BLaER1 treated with 17β-estradiol and CSF1 and Interleukin-3, amounts not matched to agents 10 nM and 100 nM (cell line): ENCODE results near the gene SH3PXD2A.

Experiments used
- H3K27ac ChIP-seq, 11 experiments: shearing (Covaris generic); formaldehyde crosslinking; 2 replicates each; pipeline ENCODE4 v1.8.1; 2022
- H3K27me3 ChIP-seq, 11 experiments: shearing (Covaris generic); formaldehyde crosslinking; 2 replicates each; pipeline ENCODE4 v1.8.1; 2022
- H3K36me3 ChIP-seq, 11 experiments: shearing (Covaris generic); formaldehyde crosslinking; 2 replicates each; pipeline ENCODE4 v1.8.1; 2022
- H3K4me1 ChIP-seq, 10 experiments: shearing (Covaris generic); formaldehyde crosslinking; 2 replicates each; pipeline ENCODE4 v1.8.1; 2022
- H3K4me2 ChIP-seq, 11 experiments: shearing (Covaris generic); formaldehyde crosslinking; 2 replicates each; pipeline ENCODE4 v1.8.1; 2022
- H3K4me3 ChIP-seq, 10 experiments: shearing (Covaris generic); formaldehyde crosslinking; 2 replicates each; pipeline ENCODE4 v1.8.1; 2022
- H3K9ac ChIP-seq, 11 experiments: shearing (Covaris generic); formaldehyde crosslinking; 2 replicates each; pipeline ENCODE4 v1.8.1; 2022
- H3K9me3 ChIP-seq, 11 experiments: shearing (Covaris generic); formaldehyde crosslinking; replicated peaks in 1 of 11; 2 replicates each; pipeline ENCODE4 v1.8.1; 2022
- H4K20me1 ChIP-seq, 11 experiments: shearing (Covaris generic); formaldehyde crosslinking; 2 replicates each; pipeline ENCODE4 v1.8.1; 2022
- Cebpa-rat ChIP-seq, 11 experiments: shearing (Covaris generic); IDR thresholded peaks; 2 replicates each; pipeline ENCODE4 v1.8.1; 2022

SH3PXD2A gene

GRCh38 chr10:103717341-103718246 lies 137.8 kb downstream of the SH3PXD2A start:
- no peak for TF ChIP-seq Cebpa-rat (IDR thresholded peaks at IDR 0.05)
- H3K4me3 ChIP-seq, result no peak overlapping the region
- no peaks in the 10 kb centered on the region for H3K27me3 ChIP-seq
- no peaks in the 10 kb centered on the region for H3K9me3 ChIP-seq
- H3K4me2 ChIP-seq, result no peak overlapping the region
- peaks cover 12 to 66% (median 40%) of the 10 kb centered on the region in 11 experiments; a peak in 18 of 22 replicates for H4K20me1 ChIP-seq
- H3K27ac ChIP-seq, result peak overlapping the region in 1 of 11 experiments; percentile 31; a peak in 1 of 22 replicates
- peaks cover 55 to 92% (median 66%) of the 10 kb centered on the region in 11 experiments for H3K36me3 ChIP-seq
- peaks cover 0 to 28% (median 18%) of the 10 kb centered on the region in 10 experiments; a peak in 13 of 20 replicates for H3K4me1 ChIP-seq
- H3K9ac ChIP-seq, result no peak overlapping the region; a peak in 1 of 22 replicates

- Histone ChIP-seq H3K27ac (peak overlapping the region in 4 of 11 experiments; percentile 3 to 43 (median 8); a peak in 3 of 22 replicates), H3K4me3 (no peak overlapping the region), H3K9ac (peak overlapping the region in 2 of 11 experiments; percentile 23 to 27; a peak in 4 of 22 replicates), H3K27me3 (no peaks in the 10 kb centered on the region), H3K9me3 (no peaks in the 10 kb centered on the region), H3K4me1 (peaks cover 0 to 34% (median 22%) of the 10 kb centered on the region in 10 experiments; a peak in 14 of 20 replicates), H4K20me1 (peaks cover 17 to 72% (median 49%) of the 10 kb centered on the region in 11 experiments; a peak in 18 of 22 replicates), H3K4me2 (no peak overlapping the region), H3K36me3 (peaks cover 48 to 92% (median 63%) of the 10 kb centered on the region in 11 experiments)
- no peak for TF ChIP-seq Cebpa-rat (IDR thresholded peaks at IDR 0.05)
These were observed 138.9 kb downstream of the SH3PXD2A start for GRCh38 chr10:103716206-103717160.

GRCh38 chr10:103715430-103715829 lies 139.9 kb downstream of the SH3PXD2A start:
- peak overlapping the region in 2 of 11 experiments; percentile 12 to 43; a peak in 4 of 22 replicates for H3K27ac ChIP-seq
- no peaks in the 10 kb centered on the region for H3K9me3 ChIP-seq
- H3K4me2 ChIP-seq, result no peak overlapping the region
- no peak overlapping the region for H3K4me3 ChIP-seq
- peaks cover 0 to 34% (median 22%) of the 10 kb centered on the region in 10 experiments; a peak in 14 of 20 replicates for H3K4me1 ChIP-seq
- H4K20me1 ChIP-seq, result peaks cover 17 to 64% (median 52%) of the 10 kb centered on the region in 11 experiments; a peak in 18 of 22 replicates
- peak overlapping the region in 2 of 11 experiments; percentile 4 to 23; a peak in 1 of 22 replicates for H3K9ac ChIP-seq
- no peak for TF ChIP-seq Cebpa-rat (IDR thresholded peaks at IDR 0.05)
- no peaks in the 10 kb centered on the region for H3K27me3 ChIP-seq
- peaks cover 43 to 92% (median 63%) of the 10 kb centered on the region in 11 experiments for H3K36me3 ChIP-seq

GRCh38 chr10:103714232-103714891 lies 141.0 kb downstream of the SH3PXD2A start:
- Histone ChIP-seq H3K4me1 (peaks cover 5 to 39% (median 27%) of the 10 kb centered on the region in 10 experiments; a peak in 15 of 20 replicates), H3K4me2 (peak overlapping the region in 1 of 11 experiments; percentile 3; a peak in 2 of 22 replicates), H3K9me3 (no peaks in the 10 kb centered on the region), H3K36me3 (peaks cover 39 to 91% (median 56%) of the 10 kb centered on the region in 11 experiments), H4K20me1 (peaks cover 20 to 65% (median 57%) of the 10 kb centered on the region in 11 experiments; a peak in 18 of 22 replicates), H3K27ac (peak overlapping the region in 6 of 11 experiments; percentile 0 to 43 (median 19); a peak in 5 of 22 replicates), H3K9ac (peak overlapping the region in 2 of 11 experiments; percentile 24 to 44; a peak in 3 of 22 replicates), H3K27me3 (no peaks in the 10 kb centered on the region), H3K4me3 (no peak overlapping the region)
- no peak for TF ChIP-seq Cebpa-rat (IDR thresholded peaks at IDR 0.05)

- Histone ChIP-seq H3K4me2 (peak overlapping the region in 1 of 11 experiments; percentile 3; a peak in 2 of 22 replicates), H3K27ac (peak overlapping the region in 5 of 11 experiments; percentile 0 to 43 (median 20); a peak in 3 of 22 replicates), H3K36me3 (peaks cover 38 to 91% (median 53%) of the 10 kb centered on the region in 11 experiments; a peak in 21 of 22 replicates), H4K20me1 (peaks cover 27 to 72% (median 58%) of the 10 kb centered on the region in 11 experiments; a peak in 19 of 22 replicates), H3K4me1 (peaks cover 7 to 46% (median 34%) of the 10 kb centered on the region in 10 experiments; a peak in 18 of 20 replicates), H3K9me3 (no peaks in the 10 kb centered on the region), H3K4me3 (no peak overlapping the region), H3K9ac (peak overlapping the region in 7 of 11 experiments; percentile 8 to 44 (median 28); a peak in 6 of 22 replicates), H3K27me3 (no peaks in the 10 kb centered on the region)
- TF ChIP-seq Cebpa-rat (IDR thresholded peaks at IDR 0.05), result no peak
These were observed 141.7 kb downstream of the SH3PXD2A start for GRCh38 chr10:103713676-103714075.

GRCh38 chr10:103712898-103713498 lies 142.4 kb downstream of the SH3PXD2A start:
- Histone ChIP-seq H3K4me1 (peaks cover 7 to 52% (median 40%) of the 10 kb centered on the region in 10 experiments; a peak in 18 of 20 replicates), H3K36me3 (peaks cover 37 to 90% (median 53%) of the 10 kb centered on the region in 11 experiments; a peak in 21 of 22 replicates)
- TF ChIP-seq Cebpa-rat (IDR thresholded peaks at IDR 0.05), result no peak

GRCh38 chr10:103712146-103712545 lies 143.2 kb downstream of the SH3PXD2A start:
- no peaks in the 10 kb centered on the region for H3K9me3 ChIP-seq
- no peak for TF ChIP-seq Cebpa-rat (IDR thresholded peaks at IDR 0.05)
- peaks cover 7 to 52% (median 44%) of the 10 kb centered on the region in 10 experiments; a peak in 18 of 20 replicates for H3K4me1 ChIP-seq
- no peak overlapping the region for H3K4me3 ChIP-seq
- peak overlapping the region in 3 of 11 experiments; percentile 4 to 19 (median 17); a peak in 2 of 22 replicates for H3K27ac ChIP-seq
- H4K20me1 ChIP-seq, result peaks cover 42 to 83% (median 72%) of the 10 kb centered on the region in 11 experiments; a peak in 20 of 22 replicates
- peak overlapping the region in 4 of 11 experiments; percentile 1 to 29 (median 26); a peak in 2 of 22 replicates for H3K9ac ChIP-seq
- H3K27me3 ChIP-seq, result no peaks in the 10 kb centered on the region
- no peak overlapping the region for H3K4me2 ChIP-seq
- peaks cover 30 to 88% (median 45%) of the 10 kb centered on the region in 11 experiments; a peak in 20 of 22 replicates for H3K36me3 ChIP-seq

More at GRCh38 chr10:103712898-103713498, 142.4 kb downstream of the SH3PXD2A start:
- peaks cover 34 to 79% (median 65%) of the 10 kb centered on the region in 11 experiments; a peak in 19 of 22 replicates for H4K20me1 ChIP-seq
- peak overlapping the region in 3 of 11 experiments; percentile 18 to 43 (median 29); a peak in 2 of 22 replicates for H3K27ac ChIP-seq
- H3K27me3 ChIP-seq, result no peaks in the 10 kb centered on the region
- no peak overlapping the region for H3K4me2 ChIP-seq
- no peak overlapping the region for H3K4me3 ChIP-seq
- H3K9me3 ChIP-seq, result no peaks in the 10 kb centered on the region
- peak overlapping the region in 6 of 11 experiments; percentile 8 to 44 (median 30); a peak in 4 of 22 replicates for H3K9ac ChIP-seq
